NCI-H1436 (cell line): Measurements from ENCODE around the gene KHDC1L.
"Not testable (repeated sequence)": the region's sequence is repeated elsewhere in the genome, so short reads cannot be mapped to it uniquely, and the experiment has no call there.

Experiments
- DNase-seq: peaks from one replicate; lab custom pipeline; 2025; lab: John Stamatoyannopoulos, UW

The KHDC1L gene

GRCh38 chr6:73225396-73225795 is at the start of gene KHDC1L:
KHDC1L (minus strand) TSS chr6:73225496; CDS start chr6:73225408, 88 bp downstream.
- DNase-seq: no peak

GRCh38 chr6:73269296-73269695 is 44.0 kb upstream of the KHDC1L start:
- DNase-seq: not testable (repeated sequence)

GRCh38 chr6:73268896-73269295 is 43.6 kb upstream of the KHDC1L start:
- not testable (repeated sequence) for DNase-seq

- DNase-seq: no peak
These were observed 39.1 kb upstream of the KHDC1L start for GRCh38 chr6:73264446-73264845.

GRCh38 chr6:73263570-73263909 is 38.2 kb upstream of the KHDC1L start:
- DNase-seq: no peak

- peak; percentile 65 for DNase-seq
These were observed 37.6 kb upstream of the KHDC1L start, which contains the start of gene KHDC1 for GRCh38 chr6:73262671-73263569. KHDC1 (minus strand) TSS chr6:73263196; CDS start chr6:73242517, 20,679 bp downstream.

- DNase-seq: no peak
These were observed 33.4 kb upstream of the KHDC1L start for GRCh38 chr6:73258721-73259120.

GRCh38 chr6:73254323-73254722 is 29.0 kb upstream of the KHDC1L start:
- not testable (repeated sequence) for DNase-seq

GRCh38 chr6:73252703-73253102 is 27.4 kb upstream of the KHDC1L start:
- no peak for DNase-seq

GRCh38 chr6:73250016-73250415 is 24.7 kb upstream of the KHDC1L start:
- no peak for DNase-seq

GRCh38 chr6:73248192-73248903 is 23.1 kb upstream of the KHDC1L start:
- no peak for DNase-seq

- DNase-seq: no peak
These were observed 16.7 kb upstream of the KHDC1L start for GRCh38 chr6:73242001-73242400.

- DNase-seq: no peak
These were observed 15.4 kb upstream of the KHDC1L start for GRCh38 chr6:73240730-73241129.

- DNase-seq: no peak
These were observed 11.0 kb upstream of the KHDC1L start for GRCh38 chr6:73236144-73236750.

GRCh38 chr6:73234733-73235132 is 9.4 kb upstream of the KHDC1L start:
- DNase-seq: no peak

- not testable (repeated sequence) for DNase-seq
These were observed 8.7 kb upstream of the KHDC1L start for GRCh38 chr6:73233971-73234370.

GRCh38 chr6:73233048-73233447 is 7.8 kb upstream of the KHDC1L start:
- DNase-seq: no peak

- DNase-seq: no peak
These were observed 6.7 kb upstream of the KHDC1L start for GRCh38 chr6:73231986-73232391.

- DNase-seq: no peak
These were observed 2.4 kb upstream of the KHDC1L start for GRCh38 chr6:73227606-73228255.

- no peak for DNase-seq
These were observed 8.4 kb downstream of the KHDC1L start for GRCh38 chr6:73216859-73217258.

- DNase-seq: no peak
These were observed 16.2 kb downstream of the KHDC1L start for GRCh38 chr6:73209117-73209516.

- no peak for DNase-seq
These were observed 18.0 kb downstream of the KHDC1L start for GRCh38 chr6:73207221-73207837.
